GM12892 (cell line): ENCODE measurements around the gene EFS.

Experiments used
- POLR2A ChIP-seq: IDR thresholded peaks from 2 replicates; pipeline ENCODE4 v1.6.1; 2011; ENCODE audit warnings: low read depth, low read length, control low read depth
- POLR2AphosphoS5 ChIP-seq: IDR thresholded peaks from 2 replicates; pipeline ENCODE4 v1.6.1; 2011; ENCODE audit warnings: low read depth, low read length, control low read depth
- TAF1 ChIP-seq: IDR thresholded peaks from 2 replicates; pipeline ENCODE4 v1.6.1; 2011; ENCODE audit warnings: low read depth, mild to moderate bottlenecking, control low read depth, low read length, borderline replicate concordance

GRCh38 chr14:23365732-23366425, 907 bp upstream of the EFS start:
- TF ChIP-seq POLR2A, result no peak
- TF ChIP-seq POLR2AphosphoS5, result no peak
- no peak for TF ChIP-seq TAF1
